Stimulated activated CD8-positive, alpha-beta memory T cell treated with anti-CD3 and anti-CD28 coated beads, Interleukin-2, amount 100 ng/mL, for 1 hour (primary cell): Measurements from ENCODE around the gene PLPPR3.

Experiments
- DNase-seq, 2 donors: peaks; one replicate each; pipeline ENCODE4 v3.0.0-alpha.2; 2020; ENCODE audit warnings: low read depth in 2 of 2

Gene PLPPR3

GRCh38 chr19:797528-798414, 24.0 kb downstream of the PLPPR3 start:
- DNase-seq = peak; percentile 73 to 78

GRCh38 chr19:796692-797527, 24.8 kb downstream of the PLPPR3 start, which contains the start of gene PTBP1:
TSS of gene PTBP1 (plus strand) at chr19:797452. CDS start at chr19:797498, 46 bp downstream.
- DNase-seq = peak; percentile 98 to 99

DNA sequence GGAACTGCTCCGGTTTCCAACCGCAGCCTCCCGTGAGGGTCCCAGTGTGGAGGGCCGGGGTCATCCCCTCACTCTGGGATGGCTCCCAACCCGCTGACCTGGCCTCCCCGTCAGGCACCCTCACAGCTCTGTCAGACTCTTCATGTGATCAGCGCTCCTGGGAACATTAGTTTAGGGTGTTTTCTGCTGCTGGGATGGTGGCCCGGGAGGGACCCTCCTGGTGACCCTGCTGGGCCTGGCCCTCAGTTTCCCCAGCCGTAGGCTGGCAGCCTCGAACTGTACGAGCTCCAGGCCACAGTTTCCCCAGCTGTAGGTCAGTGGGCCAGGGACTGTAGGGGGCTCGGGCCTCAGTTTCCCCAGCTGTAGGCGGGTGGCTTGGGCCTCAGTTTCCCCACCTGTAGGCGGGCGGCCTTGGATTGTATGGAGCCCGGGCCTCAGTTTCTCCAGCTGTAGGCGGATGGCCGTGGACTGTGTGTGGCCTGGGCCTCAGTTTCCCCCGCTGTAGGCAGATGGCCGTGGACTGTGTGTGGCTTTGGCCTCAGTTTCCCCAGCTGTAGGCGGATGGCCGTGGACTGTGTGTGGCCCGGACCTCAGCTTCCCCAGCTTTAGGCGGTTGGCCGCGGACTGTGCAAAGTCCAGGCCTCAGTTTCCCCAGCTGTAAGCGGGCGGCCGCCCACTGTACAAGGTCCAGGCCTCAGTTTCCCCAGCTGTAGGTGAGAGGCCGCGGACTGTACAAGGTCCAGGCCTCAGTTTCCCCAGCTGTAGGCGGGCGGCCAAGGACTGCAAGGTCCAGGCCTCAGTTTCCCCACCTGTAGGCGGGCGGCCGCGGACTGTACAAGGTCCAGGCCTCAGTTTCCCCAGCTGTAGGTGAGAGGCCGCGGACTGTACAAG, 25.8 kb downstream of the PLPPR3 start:
- no peak for DNase-seq

GRCh38 chr19:795073-795611, 26.6 kb downstream of the PLPPR3 start:
- DNase-seq = no peak

DNA sequence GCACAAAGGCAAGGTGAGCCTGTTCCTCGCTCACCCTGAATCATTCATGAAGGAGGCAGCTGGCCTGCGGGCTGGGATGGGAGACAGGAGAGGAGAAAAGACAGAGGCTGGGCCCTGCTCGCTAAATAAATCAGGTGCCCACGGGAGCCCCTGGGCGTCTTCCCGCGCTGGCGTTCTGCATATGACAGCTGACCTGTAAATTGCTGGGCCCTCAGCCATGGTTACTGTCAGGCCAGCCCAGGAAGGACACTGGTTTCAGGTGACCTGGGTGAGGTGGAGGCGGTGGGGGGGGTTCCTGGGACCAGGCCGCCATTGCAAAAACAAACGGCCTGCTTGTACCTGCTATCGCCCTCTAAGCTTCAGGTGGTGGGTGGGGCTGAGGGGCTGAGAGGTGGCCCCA, 27.9 kb downstream of the PLPPR3 start:
- no peak for DNase-seq

DNA sequence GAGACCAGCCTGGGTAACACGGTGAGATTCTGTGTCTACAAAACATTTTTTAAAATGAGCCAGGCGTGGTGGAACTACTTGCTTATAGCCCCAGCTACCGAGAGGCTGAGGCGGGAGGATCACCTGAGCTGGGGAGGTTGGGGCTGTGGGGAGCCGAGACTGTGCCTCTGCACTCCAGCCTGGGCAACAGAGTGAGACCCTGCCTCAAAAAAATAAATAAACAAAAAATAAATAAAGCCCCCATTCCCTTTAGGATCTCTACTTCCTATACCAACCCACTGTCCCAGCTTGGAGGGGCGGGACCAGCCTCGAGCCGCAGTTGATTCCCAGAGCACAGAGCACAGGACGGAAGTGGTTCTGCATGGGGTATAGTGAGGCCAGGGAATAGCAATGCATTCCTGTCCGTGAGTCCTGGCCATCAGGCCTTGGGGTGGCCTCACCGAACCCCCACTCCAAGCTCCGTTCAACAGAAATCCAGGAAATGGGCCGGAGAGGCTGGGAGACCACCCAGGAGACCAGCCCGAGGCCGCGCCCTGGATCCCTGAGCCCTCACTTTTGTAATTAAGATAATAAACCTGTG, 29.4 kb downstream of the PLPPR3 start:
- DNase-seq = no peak

DNA sequence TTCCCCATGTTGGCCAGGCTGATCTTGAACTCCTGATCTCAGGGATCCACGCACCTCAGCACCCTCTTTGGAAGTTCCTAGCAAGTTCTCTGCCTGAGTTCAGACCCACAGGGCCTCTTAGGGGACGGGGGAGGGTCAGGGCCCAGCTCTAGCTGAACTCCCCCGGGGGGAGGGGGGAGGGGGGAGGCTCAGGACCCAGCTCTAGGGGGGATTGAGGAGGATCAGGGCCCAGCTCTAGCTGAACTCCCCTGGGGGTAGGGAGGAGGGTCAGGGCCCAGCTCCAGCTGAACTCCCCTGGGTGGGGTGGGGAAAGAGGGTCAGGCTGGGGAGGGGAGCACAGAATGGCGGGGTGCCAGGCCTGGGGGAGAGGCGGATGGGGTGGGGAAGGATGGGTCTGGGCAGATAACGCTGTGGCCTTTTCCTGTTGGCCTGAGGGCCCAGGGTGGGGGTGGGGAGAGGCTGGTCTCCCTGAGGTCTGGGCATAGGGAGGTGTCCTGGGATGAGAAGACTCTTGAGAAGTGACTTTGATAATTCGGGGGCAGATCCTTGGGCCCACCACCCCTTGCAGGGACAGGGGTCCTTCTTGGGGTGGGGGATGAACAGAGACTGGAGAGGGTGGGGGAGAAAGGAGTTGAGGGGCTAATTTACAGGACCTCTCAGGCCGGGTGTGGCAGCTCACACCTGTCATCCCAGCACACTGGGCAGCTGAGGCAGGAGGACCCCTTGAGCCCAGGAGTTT, 30.0 kb downstream of the PLPPR3 start:
- DNase-seq = no peak

GRCh38 chr19:791007-791566, 30.7 kb downstream of the PLPPR3 start:
- no peak for DNase-seq

- DNase-seq = no peak
Measured at GRCh38 chr19:789701-790060, 32.1 kb downstream of the PLPPR3 start.

DNA sequence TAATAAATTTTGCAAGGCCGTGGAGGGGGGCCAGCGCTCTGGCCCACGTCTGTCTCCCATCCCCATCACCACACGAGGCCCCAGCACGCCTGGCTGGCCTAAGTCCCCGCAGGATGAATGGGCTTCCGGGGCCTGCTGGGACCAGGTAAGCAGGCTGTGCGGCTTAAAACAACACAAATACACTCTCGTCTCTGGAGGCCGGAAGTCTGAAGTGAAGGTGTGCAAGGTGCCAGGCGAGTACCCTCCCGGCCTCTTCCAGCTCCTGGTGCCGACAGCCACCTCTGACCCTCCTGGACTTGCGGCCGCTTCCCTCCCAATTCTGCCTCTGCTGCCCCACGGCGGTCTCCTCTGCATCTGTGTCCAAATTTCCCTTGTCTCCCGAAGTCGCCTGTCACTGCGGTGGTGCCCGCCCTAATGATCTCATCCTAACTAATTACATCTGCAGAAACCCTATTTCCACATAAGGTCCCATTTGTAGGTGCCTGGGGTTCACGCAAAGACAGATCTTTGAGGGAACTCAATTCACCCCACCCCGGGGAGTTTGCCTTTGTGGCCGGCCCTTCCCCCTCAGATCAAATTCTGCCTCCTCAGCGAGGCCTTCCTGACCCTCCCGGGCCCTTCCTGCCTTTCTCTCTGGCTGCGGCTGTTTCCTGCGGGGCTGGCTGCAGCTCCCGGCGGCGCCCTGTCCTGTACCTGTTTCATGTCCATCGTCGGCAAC, 32.6 kb downstream of the PLPPR3 start:
- DNase-seq = no peak

DNA sequence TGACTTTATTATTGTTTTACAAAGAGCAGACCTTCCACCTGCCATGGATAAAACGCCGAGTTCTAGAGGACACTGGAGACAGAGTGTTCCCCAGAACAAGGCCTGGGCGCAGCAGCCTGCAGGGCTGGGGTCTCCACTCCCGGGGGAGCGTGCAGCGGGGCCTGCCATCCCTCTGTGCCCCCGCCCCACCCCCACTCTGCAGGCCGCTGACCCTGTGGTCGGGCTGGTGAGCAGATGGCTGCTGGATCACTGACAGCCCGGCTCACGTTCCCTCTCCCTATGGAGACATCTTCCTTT, 33.1 kb downstream of the PLPPR3 start:
- no peak for DNase-seq

DNA sequence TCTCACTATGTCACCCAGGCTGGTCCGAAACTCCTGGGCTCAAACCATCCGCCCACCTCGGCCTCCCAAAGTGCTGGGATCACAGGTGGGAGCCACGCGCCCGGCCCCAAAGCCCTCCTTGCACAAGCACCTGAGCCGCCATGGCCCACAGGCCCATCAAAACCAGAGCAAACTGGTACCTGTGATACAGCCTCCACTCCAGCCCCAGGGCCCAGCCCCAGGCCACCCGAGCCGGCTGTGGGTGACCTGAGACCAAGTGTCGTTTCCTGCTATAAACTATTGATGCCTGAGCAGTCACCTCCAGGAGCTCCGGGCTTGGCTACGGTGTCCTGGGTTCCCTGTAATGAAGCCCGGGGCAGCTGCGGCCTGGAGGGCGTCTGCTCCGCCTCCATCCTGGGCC, 34.2 kb downstream of the PLPPR3 start:
- no peak for DNase-seq

DNA sequence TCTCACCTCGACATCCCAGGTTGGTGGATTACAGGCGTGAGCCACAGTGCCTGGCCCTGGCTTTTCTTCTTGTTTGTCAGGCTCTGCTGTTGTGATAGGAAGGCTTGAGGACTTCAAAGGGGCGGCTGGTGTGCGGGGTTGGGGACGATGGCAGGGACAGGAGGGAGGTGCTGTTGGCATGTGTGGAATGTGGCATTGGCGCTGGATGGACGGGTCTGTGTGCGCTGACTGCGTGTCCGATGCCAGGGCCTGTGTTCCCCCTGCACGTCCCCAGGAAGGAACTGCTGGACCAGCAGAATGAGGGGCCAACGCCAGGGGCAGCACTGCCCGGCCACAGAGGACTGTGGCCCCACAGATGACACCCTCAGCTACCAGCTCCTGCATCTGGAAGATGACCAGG, 37.2 kb downstream of the PLPPR3 start:
- no peak for DNase-seq

DNA sequence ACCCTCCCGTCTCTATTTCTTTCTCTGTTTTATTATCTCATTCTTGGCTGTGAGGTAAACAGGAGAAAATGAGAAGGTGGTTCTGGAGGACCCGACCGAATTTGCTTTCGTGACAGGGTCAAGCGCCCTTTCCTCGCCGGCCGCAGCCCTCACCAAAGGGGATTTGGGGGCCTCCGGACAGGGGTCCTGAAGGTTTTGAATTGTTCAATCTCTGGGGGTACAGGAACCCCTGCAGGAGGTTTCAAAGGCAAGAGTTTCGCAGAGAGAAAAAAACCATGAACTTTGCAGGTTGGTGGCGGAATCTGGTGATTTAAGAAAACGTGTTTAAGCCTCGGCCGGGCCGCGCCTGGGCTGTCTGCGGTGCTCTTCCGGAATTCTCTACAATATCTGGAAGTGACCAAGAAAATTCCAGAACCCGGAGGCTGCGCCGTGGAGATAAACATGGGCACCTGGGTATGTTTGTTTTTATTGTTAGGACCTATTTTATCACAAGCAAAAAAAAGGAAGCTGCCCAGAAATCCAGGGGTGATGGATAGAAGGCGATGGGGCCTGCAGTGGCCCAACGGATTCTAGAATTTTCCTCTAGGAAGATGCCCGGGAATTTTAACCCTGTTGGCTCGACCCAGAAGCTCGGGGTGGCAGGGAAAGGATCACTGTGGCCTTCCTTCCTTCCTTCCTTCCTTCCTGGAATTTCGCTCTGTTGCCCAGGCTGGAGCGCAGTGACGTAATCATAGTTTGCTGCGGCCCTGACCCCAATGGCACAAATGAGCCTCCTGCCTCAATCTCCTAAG, 38.7 kb downstream of the PLPPR3 start:
- no peak for DNase-seq

DNA sequence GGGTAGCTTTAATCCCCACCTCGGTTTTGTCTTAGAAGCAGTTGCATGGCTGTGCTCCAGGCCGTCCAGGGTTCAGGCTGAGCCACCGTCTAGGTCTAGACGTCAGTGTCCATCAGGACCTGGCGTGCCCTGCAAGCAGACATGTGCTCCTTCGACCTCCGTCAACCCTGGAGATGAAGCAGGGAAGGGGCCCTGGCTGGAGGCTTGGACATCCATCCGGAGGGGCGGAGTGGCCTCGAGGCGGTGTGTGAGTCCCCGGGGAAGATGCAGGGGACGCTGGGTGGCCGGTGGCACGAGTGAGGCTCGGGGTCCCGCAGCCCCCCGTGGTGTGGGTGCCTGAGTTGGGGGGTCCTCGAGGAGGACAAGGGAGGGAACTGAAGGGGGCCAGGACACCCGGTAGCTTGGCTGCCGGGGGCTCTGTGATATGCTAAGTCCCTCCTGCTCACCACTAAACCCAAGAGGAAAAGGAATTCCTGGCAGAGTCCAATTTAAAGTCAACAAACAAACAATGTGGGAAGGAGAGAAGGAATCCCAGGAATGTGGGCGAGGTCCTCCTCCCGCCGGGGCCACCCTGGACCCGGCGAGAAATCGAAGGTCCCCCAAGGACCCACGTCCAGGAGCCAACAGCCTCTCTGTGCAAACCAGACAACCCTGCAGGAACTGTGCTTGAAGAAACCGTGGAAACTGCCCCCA, 39.4 kb downstream of the PLPPR3 start:
- DNase-seq = no peak

DNA sequence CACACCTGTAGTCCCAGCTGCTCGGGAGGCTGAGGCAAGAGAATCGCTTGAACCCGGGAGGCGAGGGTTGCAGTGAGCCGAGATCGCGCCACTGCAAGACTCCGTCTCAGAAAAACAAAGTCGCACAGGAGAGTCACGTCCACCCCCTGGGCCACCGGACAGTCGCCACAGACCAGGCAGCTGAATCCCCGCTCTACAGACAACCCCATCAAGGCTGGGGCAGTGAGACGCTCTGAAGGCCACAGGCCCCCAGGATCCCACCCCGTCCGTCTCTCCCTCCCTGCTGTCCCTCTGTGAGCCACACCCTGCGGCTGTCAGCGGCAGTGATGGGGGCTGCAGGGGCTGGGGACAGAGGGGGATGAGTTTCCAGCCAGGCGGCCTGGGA, 40.0 kb downstream of the PLPPR3 start:
- DNase-seq = no peak

DNA sequence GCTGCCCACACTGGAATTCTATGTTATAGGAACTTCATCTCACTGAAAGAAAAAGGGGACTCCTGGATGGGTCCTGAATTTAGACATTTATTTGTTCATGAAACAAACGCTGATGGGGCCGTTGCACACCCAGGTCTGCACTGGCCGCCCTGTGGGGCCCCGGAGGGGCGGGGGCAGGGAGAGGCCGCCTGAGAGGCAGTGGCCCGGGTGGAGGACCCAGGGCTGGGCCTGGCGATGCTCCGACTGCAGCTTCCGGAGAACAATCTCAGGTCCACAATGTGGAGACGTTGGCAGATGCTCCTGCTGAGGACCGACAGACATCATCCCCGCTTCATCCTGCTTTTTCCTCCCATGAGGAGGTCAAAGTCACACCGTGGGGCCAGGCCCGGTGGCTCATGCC, 40.8 kb downstream of the PLPPR3 start:
- DNase-seq = no peak

DNA sequence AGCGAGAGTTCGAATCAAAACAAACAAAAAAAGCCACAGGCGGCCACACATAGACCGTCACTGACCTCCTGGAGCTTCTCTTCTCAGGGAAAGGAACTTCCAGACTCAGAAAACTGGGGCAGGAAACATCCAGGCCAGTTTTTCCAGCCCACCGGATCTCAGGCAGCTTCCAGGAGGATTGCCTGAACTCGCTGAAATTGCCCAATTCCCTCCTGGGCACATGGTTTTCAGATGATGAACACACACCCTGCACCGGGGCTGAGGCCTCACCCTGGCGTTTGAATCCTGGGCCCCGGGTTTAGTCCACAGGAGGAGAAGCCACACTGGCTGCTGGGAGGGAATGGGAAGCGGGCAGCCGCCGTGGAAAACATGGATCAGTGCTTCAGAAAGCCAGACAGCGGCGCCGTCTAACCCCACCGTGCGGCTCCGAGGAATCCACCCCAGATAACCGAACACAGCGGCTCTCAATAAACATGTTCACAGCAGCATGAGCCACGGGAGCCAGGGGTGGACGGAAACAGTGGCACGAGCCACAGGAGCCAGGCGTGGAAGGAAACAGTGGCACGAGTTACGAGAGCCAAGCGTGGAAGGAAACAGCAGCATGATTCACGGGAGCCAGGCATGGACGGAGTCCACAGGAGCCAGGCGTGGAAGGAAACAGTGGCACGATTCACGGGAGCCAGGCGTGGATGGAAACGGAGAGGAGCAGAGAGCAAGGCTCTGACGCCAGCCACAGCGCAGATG, 42.7 kb downstream of the PLPPR3 start:
- no peak for DNase-seq
